NCI-H510A treated with DMSO at 0.1 percent for 48 hours (cell line): ENCODE data around the gene SVOP.

Experiments
- DNase-seq: peaks from one replicate; lab custom pipeline; 2025; lab: John Stamatoyannopoulos, UW

Gene SVOP

DNA sequence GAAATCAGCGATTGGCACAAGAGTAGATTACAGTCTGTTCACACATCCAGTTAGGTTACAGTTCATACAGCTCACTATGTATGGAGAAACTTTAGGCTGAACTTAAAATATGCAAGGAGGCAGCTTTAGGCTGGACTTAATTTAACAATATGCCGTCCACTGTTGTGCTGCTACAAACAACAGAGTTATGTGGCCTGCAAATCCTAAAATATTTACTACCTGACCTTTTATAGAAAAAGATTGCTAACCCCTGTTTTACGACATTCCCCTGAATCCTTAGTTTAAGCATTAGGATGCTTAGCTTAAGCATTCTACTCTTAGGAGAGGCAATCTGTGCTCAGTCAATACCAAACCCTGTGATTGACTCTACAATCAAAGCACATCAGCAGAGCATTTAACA lies 90.1 kb downstream of the SVOP start:
- DNase-seq = no peak

DNA sequence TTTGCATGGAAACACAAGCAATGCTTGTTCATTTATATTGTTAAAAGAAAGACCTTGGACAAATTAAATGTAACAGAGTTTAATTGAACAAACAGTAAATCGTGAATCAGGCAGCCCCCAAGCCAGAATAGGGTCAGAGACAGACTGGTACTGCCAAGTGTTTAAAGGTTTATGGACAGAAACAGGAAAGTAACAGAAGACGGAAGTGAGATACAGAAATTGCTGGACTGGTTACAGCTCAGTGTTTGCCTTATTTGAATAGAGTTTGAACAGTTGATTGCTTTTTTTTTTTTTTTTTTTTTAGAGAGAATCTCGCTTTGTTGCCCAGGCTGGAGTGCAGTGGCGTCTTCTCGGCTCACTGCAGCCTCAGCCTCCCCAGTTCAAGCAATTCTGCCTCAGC lies 90.7 kb downstream of the SVOP start:
- no peak for DNase-seq

- DNase-seq = no peak
Measured at GRCh38 chr12:108928695-108929094, 92.2 kb downstream of the SVOP start.

DNA sequence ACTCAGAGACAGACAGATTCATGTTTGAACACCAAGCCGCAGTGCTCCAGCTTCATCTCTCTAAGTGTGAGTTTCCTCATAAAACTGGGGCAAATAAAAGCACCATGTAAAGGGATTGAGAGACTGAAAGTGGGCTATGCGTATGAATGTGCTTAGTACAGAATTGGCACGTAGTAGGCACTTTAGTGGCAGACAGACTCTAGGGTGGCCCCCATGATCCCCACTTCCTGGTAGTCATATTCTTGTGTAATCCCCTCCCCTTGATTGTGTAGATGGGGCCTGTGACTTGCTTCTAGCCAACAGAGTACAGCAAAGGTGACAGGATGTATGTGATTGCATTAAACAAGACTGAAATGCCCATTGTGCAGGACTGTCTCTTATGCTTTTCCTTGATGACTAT lies 98.0 kb downstream of the SVOP start:
- no peak for DNase-seq

DNA sequence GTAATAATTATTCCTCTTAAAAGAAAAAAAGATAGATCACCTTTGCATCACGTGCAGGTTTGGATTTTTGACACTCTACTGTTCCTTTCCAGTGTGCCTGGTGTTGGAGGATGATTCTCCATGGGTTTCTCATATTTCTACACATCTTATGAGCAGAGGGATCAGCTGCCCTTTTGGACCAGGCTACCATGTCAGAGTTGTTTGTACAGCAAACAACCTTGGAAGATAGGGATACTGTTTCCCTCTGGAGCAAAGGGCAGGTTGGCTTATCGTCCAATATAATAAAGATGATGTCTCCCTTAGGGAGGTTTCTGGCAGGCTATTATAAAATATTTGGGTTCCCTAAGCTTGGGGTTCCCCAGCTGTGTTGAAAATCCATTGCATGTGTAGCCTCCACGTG lies 98.9 kb downstream of the SVOP start:
- DNase-seq = no peak

- no peak for DNase-seq
Measured at GRCh38 chr12:108918960-108919642, 101.8 kb downstream of the SVOP start.

DNA sequence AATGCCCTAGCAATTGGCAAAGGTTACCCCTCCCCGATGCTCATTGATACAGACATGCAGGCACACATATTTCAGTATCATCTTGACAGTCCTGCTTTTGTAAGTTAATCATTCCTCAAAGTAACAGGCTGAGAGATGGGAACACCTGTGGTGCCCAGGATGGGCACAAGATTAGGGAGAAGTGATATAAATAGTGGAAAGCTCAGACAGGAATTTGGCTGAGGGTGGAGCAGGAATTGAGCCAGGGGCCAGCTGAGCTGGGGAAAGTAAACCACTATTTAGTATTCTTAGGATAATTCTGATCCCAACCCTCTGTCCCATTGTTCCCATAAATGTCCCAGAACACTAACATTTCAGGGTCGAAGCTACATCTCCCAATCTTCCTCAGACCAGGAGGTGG lies 102.7 kb downstream of the SVOP start:
- no peak for DNase-seq

- no peak for DNase-seq
Measured at GRCh38 chr12:108916336-108916735, 104.5 kb downstream of the SVOP start.

GRCh38 chr12:108915632-108916133 lies 105.2 kb downstream of the SVOP start:
- DNase-seq = no peak

- DNase-seq = no peak
Measured at GRCh38 chr12:108914121-108914531, 106.7 kb downstream of the SVOP start.

DNA sequence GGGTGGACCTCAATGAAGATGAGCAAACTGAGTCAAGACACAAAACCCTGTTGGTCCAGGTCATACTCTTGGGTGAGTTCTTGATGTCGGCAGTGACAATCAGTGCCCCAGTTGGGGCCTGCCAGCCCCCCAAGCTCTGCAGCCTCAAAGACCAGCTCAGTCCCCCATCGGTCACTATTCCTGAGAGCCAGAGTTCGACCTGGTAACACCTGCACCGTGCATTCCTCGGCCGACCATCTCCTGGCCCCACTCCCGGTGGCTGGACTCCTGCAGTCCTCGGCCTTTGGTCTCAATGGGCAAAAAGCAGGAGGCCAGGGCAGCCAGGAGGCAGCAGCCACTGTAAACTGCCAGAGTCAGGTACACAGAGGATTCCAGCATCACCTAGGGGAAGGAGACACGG lies 108.5 kb downstream of the SVOP start:
- DNase-seq = no peak

DNA sequence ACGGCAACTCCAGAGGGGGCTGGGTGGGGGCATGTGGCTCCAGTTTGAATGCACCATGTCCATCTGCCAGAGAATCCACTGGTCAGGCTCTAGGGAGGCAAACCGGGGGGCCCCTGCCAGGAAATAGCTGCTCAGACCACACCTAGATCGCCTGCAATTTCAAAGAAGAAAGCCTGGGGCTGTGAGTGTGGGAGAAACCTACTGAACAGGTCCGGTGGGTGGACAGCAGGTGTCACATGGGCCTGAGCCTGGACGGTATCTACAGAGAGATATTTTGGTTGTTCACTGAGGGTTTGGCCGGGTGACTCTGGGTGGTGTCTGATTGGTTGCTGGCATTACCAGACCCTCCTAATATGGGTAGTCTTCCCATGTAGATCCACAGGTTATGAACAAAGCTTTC lies 109.0 kb downstream of the SVOP start:
- no peak for DNase-seq

DNA sequence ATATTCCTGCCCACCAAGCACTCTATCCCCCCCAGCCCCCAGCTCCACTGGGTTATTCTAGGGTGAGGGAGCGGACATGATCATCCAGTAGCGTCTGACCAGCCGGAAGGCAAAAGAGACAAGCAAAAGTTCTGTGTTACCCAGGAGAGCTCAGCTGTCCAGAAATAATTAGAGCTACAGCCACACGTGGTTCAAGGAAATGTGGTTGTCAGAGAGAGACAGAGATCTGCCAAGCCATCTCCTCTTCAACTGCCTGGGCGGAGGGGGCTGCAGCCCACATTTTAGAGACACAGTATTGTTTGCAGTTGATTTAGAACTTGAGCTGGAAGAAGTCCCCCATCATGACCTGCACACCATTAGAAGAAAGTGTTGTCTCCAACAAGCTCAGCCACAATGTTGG lies 110.5 kb downstream of the SVOP start:
- no peak for DNase-seq

DNA sequence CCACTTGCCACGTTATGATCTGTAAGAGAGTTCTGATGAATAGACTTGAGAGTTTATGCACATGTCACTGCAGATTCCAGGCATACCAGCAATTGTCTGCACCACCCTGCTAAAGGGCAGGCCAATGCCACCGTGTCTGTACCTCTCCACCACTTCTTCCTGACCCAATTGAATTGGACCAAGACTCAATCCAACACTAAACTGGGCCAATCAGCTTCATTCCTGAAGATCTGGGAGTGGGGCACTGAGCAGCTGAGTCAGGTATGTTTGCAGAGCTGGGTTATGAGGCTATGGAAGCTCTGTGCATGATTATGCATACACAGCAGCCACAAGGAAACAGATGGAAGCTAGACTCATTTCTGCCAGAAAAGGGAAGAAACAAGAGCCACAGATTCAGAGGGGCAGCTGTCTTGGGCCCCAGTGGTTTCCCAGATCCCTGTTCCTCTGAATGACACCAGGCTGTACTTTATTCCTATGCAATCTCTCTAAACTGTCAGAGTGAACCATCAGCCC lies 113.0 kb downstream of the SVOP start:
- no peak for DNase-seq

- no peak for DNase-seq
Measured at GRCh38 chr12:108906971-108907370, 113.9 kb downstream of the SVOP start.

DNA sequence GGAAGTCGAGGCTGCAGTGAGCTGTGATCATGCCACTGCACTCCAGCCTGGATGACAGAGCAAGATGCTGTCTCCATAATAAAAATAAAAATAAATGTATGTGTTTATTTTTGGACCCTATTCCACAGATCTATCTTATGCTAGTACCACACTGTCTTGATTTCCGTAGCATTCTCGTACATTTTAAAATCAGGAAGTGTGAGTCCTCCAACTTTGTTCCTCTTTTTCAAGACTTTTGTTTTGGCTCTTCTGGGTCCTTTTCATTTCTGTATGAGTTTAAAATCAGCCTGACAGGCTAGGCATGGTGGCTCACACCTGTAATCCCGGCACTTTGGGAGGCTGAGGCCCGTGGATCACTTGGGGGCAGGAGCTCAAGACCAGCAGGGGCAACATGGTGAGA lies 115.1 kb downstream of the SVOP start:
- DNase-seq = no peak

GRCh38 chr12:108899145-108899544 lies 121.7 kb downstream of the SVOP start:
- DNase-seq = no peak

DNA sequence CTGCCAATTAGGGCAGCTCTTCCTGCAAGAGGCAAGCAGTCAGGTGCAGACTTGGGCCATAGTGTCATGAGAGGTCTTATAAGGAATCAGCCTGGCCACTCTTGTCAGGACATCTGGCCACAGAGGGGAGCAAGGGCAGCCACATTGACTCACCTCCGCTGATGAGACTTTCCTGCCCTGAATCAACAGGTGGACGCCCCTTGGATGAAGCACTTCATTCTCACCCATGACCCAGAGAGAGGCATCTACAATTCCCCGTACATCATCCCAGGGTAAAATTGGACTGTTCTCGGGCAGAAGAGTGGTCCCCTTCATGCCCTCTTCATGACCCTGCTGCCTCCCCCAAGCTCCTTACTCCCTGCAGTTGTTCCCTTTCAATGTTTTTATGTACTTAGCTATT lies 124.1 kb downstream of the SVOP start:
- no peak for DNase-seq

DNA sequence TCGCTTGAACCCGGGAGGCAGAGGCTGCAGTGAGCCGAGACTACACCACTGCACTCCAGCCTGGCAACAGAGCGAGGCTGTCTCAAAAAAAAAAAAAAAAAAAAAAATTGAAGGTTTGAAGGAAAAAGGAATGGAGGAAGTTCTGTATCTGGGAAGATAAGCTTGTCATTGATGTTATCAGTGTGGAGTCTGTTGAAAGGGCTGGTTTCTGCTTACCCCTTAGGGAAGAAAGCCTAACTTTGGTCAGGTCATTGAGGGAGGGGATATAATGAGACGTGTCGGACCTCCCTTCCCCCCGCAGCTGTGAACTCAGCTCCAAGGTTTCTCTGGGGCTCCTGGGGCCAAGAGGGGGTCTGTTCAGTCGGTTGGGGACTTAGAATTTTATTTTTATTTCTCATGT lies 124.5 kb downstream of the SVOP start:
- DNase-seq = no peak

DNA sequence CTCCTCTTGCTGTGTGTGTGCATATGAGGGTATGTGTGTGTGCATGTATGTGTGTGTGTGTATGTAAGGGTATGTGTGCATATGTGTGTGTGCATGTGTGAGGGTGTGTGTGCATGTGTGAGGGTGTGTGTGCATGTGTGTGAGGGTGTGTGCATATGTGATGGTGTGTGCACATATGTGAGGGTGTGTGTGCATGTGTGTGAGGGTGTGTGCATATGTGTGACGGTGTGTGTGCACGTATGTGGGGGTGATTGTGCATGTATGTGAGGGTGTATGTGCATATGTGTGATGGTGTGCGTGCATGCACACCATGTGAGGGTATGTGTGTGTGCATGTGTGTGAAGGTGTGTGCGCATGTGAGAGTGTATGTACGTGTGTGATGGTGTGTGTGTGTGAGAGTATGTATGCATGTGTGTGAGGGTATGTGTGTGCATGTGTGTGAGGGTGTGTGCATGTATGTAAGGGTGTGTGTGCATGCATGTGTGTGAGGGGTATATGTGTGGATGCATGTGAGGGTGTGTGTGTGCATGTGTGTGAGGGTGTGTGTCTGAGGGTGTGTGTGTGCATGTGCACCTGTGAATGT lies 125.6 kb downstream of the SVOP start:
- no peak for DNase-seq

- no peak for DNase-seq
Measured at GRCh38 chr12:108890208-108890607, 130.7 kb downstream of the SVOP start.

- DNase-seq = no peak
Measured at GRCh38 chr12:108888031-108888430, 132.8 kb downstream of the SVOP start.

DNA sequence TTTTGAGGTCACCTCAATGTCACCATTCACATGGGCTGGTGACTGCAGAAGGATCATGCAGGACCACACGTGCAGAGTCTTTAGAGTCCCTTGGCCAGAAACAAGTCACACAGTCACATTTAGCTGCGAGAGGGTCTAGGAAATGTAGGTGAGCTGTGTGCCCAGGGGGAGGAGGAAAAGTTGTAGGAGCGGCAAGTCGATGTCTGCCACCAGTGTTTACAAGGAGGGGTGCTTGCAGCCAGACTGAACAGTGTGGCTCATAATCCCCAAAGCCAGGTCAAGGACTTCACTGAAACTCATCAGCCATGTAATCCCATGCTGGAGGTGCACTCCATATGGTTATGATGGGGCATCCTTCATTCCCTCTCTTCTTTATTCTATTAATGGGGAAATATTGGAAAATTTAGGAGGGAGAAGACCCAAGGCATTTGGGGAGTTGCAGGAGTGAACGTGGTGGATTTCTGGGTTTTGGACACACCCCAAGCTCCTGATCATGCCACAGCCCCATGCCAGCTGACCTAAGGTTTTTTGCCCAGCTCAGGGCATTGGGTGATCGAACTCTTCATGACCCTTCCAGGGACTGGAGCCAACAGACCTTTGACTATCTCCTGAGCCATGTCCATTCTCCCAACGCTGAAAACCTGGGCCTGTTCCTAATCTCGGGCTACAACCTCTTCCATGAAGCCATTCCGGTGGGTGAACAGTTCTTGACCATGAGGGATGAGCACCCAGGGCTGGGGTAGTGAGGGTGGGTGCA lies 133.8 kb downstream of the SVOP start:
- DNase-seq = no peak
